Calu3 (cell line): ENCODE data around the gene PCLO. TPM values are rescaled to one million over a fixed set of nuclear protein-coding genes. Genes with fewer than 3 reads are reported as not detected.

Experiments
- BruUV-seq: library from RNA; stranded (reverse); fragments of 400-500 nt; replicated peaks from 2 replicates; lab custom pipeline; 2021; lab: Mats Ljungman, UMichigan
- CTCF ChIA-PET: fragments of 300-600 bp; sonication (Branson Sonifier 250); formaldehyde crosslinking; loops from one replicate; lab custom pipeline; 2022; ENCODE audit warnings: antibody characterized with exemption; lab: Charles Lee
- DNase-seq: peaks from one replicate; pipeline ENCODE4 v3.0.0; 2022
- H3K27ac Mint-ChIP-seq: one replicate; pipeline ENCODE4 v1.8.0; 2022; ENCODE audit warnings: mixed read lengths; ENCODE audit not compliant: unreplicated experiment
- H3K27me3 Mint-ChIP-seq: one replicate; pipeline ENCODE4 v1.8.0; 2022; ENCODE audit warnings: mixed read lengths; ENCODE audit not compliant: unreplicated experiment
- H3K36me3 Mint-ChIP-seq: one replicate; pipeline ENCODE4 v1.8.0; 2022; ENCODE audit warnings: mild to moderate bottlenecking, moderate library complexity, mixed read lengths; ENCODE audit not compliant: insufficient read depth, unreplicated experiment
- H3K4me1 Mint-ChIP-seq: one replicate; pipeline ENCODE4 v1.8.0; 2022; ENCODE audit warnings: mild to moderate bottlenecking, low read depth, mixed read lengths; ENCODE audit not compliant: unreplicated experiment
- H3K4me3 Mint-ChIP-seq: one replicate; pipeline ENCODE4 v1.8.0; 2022; ENCODE audit warnings: mild to moderate bottlenecking, low read depth, moderate library complexity, mixed read lengths; ENCODE audit not compliant: unreplicated experiment
- H3K9me3 Mint-ChIP-seq: one replicate; pipeline ENCODE4 v1.8.0; 2022; ENCODE audit warnings: low read depth, mixed read lengths; ENCODE audit not compliant: unreplicated experiment
- CTCF ChIP-seq: fragments of 200-600 bp; IDR thresholded peaks from one replicate; pipeline ENCODE4 v1.8.0; 2022; ENCODE audit warnings: antibody characterized with exemption; ENCODE audit not compliant: unreplicated experiment
- intact Hi-C: fragments of 100-400 bp; cut with micrococcal nuclease; formaldehyde crosslinking; loops from one replicate; pipeline ENCODE4 v1.10.0; 2022; ENCODE audit not compliant: unreplicated experiment
- total RNA-seq: library from RNA; stranded (reverse); gene quantifications from 2 replicates; pipeline ENCODE4 v1.2.3, GENCODE V29; 2022

The PCLO gene
- total RNA-seq, 1 experiment from 2014 or later, result 9.1 TPM

- H3K9me3 Mint-ChIP-seq, result no peaks in the 10 kb centered on the region
- CTCF ChIA-PET, result no interaction called here
- no peak for TF ChIP-seq CTCF
Observed at GRCh38 chr7:82841828-82842227, 320.9 kb downstream of the PCLO start.

GRCh38 chr7:82840061-82840460 is 322.6 kb downstream of the PCLO start:
- no peak overlapping the region for H3K4me3 Mint-ChIP-seq
- no peak for DNase-seq
- TF ChIP-seq CTCF, result no peak
- no peaks in the 10 kb centered on the region for H3K36me3 Mint-ChIP-seq
- no peaks in the 10 kb centered on the region for H3K9me3 Mint-ChIP-seq
- CTCF ChIA-PET, result no interaction called here
- H3K4me1 Mint-ChIP-seq, result no peaks in the 10 kb centered on the region
- intact Hi-C loops, result no loop called here
- H3K27ac Mint-ChIP-seq, result no peak overlapping the region
- no TSS peak for BruUV-seq
- no peaks in the 10 kb centered on the region for H3K27me3 Mint-ChIP-seq

More at GRCh38 chr7:82841828-82842227, 320.9 kb downstream of the PCLO start:
- intact Hi-C loops, result no loop called here
- no peaks in the 10 kb centered on the region for H3K36me3 Mint-ChIP-seq
- no peaks in the 10 kb centered on the region for H3K4me1 Mint-ChIP-seq
- no peak overlapping the region for H3K4me3 Mint-ChIP-seq
- no TSS peak for BruUV-seq
- DNase-seq, result no peak
- H3K27ac Mint-ChIP-seq, result no peak overlapping the region
- no peaks in the 10 kb centered on the region for H3K27me3 Mint-ChIP-seq

GRCh38 chr7:82839555-82839954 is 323.1 kb downstream of the PCLO start:
- Mint-ChIP-seq H3K4me3 (no peak overlapping the region), H3K9me3 (no peaks in the 10 kb centered on the region), H3K27me3 (no peaks in the 10 kb centered on the region), H3K36me3 (no peaks in the 10 kb centered on the region), H3K4me1 (no peaks in the 10 kb centered on the region), H3K27ac (no peak overlapping the region)
- no peak for DNase-seq
- CTCF ChIA-PET, result no interaction called here
- no TSS peak for BruUV-seq
- TF ChIP-seq CTCF, result no peak
- intact Hi-C loops, result no loop called here

- intact Hi-C loops, result no loop called here
- Mint-ChIP-seq H3K36me3 (no peaks in the 10 kb centered on the region), H3K4me1 (no peaks in the 10 kb centered on the region), H3K27me3 (no peaks in the 10 kb centered on the region), H3K4me3 (no peak overlapping the region), H3K9me3 (no peaks in the 10 kb centered on the region), H3K27ac (no peak overlapping the region)
- DNase-seq, result no peak
- no TSS peak for BruUV-seq
- no peak for TF ChIP-seq CTCF
- CTCF ChIA-PET, result no interaction called here
Observed at GRCh38 chr7:82839063-82839462, 323.6 kb downstream of the PCLO start.

- intact Hi-C loops, result no loop called here
Observed at GRCh38 chr7:82838314-82838713, 324.4 kb downstream of the PCLO start.

More at GRCh38 chr7:82838314-82838713, 324.4 kb downstream of the PCLO start:
- Mint-ChIP-seq H3K4me3 (no peak overlapping the region), H3K27ac (no peak overlapping the region), H3K9me3 (no peaks in the 10 kb centered on the region), H3K36me3 (no peaks in the 10 kb centered on the region), H3K4me1 (no peaks in the 10 kb centered on the region), H3K27me3 (no peaks in the 10 kb centered on the region)
- no TSS peak for BruUV-seq
- DNase-seq, result no peak
- CTCF ChIA-PET, result no interaction called here
- no peak for TF ChIP-seq CTCF
